GM12874 (cell line): ENCODE measurements around the gene HIVEP3.

Experiments
- TF ChIP-seq, protein P1 (sequence below): IDR thresholded peaks from 2 replicates; pipeline ENCODE4 v1.5.1; 2011; ENCODE audit warnings: low read depth, mild to moderate bottlenecking, control low read depth, low read length, moderate library complexity; ENCODE audit not compliant: insufficient read depth

HIVEP3 gene

DNA sequence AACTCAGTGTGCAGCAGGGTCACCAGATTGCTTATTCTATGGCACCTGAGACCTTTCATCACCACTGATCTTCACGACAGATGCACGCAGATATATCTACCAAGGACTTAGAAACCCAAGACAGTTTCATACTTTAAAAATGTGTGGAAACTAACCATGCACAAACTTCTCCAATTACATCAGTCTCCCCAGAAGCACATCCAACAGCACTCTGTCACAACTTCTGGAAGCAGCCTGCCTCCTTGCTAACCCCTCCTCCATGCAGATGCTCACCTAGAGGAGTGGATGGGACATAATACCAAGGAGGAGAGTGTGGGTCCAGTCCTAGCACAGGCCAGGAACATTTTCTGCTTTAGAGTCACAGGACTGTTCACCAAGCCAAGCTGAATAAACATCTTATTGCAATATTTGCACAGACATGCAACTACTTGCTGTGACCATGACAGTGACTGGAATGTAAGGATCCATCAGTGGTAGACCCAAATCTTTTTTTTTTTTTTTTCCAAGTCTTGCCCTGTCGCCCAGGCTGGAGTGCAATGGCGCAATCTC lies 69.4 kb downstream of the HIVEP3 start:
- TF ChIP-seq, protein P1, sequence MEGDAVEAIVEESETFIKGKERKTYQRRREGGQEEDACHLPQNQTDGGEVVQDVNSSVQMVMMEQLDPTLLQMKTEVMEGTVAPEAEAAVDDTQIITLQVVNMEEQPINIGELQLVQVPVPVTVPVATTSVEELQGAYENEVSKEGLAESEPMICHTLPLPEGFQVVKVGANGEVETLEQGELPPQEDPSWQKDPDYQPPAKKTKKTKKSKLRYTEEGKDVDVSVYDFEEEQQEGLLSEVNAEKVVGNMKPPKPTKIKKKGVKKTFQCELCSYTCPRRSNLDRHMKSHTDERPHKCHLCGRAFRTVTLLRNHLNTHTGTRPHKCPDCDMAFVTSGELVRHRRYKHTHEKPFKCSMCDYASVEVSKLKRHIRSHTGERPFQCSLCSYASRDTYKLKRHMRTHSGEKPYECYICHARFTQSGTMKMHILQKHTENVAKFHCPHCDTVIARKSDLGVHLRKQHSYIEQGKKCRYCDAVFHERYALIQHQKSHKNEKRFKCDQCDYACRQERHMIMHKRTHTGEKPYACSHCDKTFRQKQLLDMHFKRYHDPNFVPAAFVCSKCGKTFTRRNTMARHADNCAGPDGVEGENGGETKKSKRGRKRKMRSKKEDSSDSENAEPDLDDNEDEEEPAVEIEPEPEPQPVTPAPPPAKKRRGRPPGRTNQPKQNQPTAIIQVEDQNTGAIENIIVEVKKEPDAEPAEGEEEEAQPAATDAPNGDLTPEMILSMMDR, result no peak

DNA sequence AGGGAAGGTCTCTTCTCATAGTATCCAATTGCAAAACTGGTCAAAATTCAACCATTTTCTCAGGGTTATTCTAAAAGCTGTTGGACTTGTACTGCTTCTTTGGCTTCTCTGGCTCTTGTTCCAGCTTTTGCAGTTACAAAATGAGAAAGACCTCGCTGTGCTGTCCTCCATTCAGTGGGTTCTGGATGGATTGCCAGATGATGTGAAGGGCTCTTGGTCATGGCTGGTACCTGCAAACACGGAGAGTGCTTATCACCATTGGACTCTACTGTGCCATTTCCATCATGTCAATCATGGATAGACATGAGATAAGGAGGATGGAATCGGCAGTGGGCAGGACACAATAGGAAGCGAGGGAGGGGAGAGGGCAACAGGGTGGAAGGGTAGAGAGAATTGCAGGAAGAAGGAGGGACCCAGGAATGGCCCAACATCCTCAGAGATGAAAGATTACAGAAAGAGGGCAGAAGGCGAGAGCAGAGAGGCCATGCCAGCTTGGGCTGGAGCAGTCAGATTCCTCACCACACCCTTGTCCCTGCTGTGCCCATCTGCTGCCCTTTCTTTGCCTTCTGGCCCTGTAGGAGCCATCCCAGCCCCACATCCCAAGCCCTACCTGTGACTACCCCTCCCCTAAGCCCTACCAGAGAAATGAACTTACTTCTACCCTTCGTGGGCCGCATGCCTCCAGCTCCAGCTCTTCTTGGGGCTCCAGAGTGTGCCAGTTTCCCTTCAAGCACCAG lies 70.3 kb downstream of the HIVEP3 start:
- TF ChIP-seq, protein P1, result no peak

DNA sequence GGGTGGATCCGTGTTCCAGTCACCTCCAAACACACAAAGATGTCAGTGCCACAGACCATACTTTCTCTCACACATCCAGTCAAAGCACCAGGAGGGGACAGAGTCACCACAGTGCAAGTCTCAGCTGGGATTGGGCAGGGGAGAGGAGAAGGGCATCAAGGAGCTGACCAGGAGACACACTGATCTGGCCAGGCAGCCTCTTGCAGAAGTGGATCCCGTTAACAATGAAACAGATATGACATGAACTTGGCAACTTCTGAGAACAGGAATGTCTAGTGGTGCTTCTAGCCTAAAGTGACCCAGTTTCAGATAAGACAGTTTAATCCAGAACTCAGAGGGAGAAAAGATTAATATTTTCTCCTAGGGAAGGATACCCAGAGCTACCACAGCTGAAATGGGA lies 71.0 kb downstream of the HIVEP3 start:
- TF ChIP-seq, protein P1, result no peak

DNA sequence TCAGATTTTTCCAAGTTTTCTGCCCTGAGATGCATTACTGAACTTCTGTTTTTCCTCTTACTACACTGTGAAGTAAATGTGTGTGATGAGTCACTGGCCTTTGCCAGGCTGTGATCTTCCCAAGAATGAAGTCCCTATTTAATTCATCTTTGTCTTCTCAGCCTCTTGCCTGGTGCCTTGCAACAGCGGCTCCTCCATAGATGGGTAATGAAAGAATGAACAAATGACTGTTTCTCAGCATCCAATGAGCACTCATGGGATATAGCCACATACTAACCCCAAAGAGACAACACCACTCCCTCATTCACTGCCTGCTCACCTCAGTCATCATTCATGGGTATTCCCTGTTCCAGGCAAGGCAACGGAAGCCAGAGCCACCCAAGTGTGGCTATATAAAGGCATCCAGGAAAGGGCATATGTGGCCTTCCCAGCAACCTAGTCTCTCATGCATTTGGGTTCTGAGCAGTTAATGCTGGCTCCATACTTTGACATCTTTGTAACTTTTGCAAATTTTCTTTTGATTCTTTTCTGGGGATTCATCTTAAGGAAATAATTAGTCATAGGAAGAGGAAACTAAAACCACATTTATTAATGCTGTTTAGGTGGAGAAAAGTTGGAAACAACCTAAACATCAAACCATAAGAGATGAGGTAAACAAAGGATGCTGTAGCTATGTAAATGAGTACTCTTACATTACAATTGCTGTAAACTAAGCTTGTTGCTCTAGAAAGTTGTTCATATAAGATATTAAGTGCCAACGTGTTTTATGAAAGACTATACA lies 71.9 kb downstream of the HIVEP3 start:
- TF ChIP-seq, protein P1, result no peak

DNA sequence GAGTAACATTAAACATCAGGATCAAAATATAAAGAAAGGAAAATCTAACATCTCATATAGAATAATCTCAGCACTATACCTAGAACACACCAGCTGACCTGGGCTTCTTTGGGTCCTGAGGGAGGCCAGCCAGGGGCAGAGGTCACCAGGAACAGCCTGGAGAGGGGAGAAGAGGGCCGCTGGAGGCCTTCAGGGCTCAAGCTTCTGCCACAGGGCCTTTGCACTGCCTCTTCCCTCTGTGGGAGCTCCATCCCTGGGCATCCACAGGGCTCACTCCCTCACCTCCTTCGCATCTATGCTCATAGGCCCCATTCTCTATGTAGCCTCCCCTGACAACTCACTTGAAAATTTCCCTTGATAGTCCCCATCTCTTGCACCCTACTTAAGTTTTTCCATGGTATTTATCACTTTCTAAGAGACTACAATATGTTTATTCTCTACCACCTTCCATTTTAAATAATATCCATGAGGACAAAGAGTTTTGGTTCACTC lies 73.9 kb downstream of the HIVEP3 start:
- TF ChIP-seq, protein P1, result no peak

DNA sequence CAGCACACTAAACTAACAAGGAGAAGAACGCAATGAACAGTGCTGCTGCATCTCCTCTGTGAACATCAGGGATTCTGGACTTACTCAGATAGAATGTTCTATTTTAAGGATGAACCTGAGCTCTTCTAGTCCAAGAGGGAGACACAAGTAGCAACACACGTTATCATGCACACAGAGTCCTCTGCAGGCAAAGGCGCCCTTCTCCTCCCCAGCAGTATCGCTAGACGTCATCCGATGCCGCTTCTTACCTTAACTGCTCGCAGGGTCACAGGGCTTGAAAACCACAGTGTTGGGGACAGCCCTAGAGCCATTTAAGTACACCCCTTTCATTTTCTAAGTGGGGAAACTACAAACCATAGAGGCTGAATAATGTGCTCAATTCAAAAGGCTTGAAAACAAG lies 74.5 kb downstream of the HIVEP3 start:
- TF ChIP-seq, protein P1, result no peak
